GM12878 (cell line): ENCODE data around the gene SYCE3. TPM values are rescaled to one million over a fixed set of nuclear protein-coding genes. Genes with fewer than 3 reads are reported as not detected.

ENCODE experiments used
- CBX3 ChIP-seq: fragments of 200-600 bp; sonication (generic); IDR thresholded peaks from 2 replicates; pipeline ENCODE4 v1.6.1; 2016; ENCODE audit warnings: low read depth, borderline replicate concordance
- E2F8 ChIP-seq: fragments of 450-650 bp; IDR thresholded peaks from 2 replicates; pipeline ENCODE4 v1.6.1; 2018; ENCODE audit warnings: mild to moderate bottlenecking, low read depth, moderate library complexity; ENCODE audit not compliant: partially characterized antibody
- EED ChIP-seq: sonication (generic); IDR thresholded peaks from 2 replicates; pipeline ENCODE4 v1.6.1; 2016; ENCODE audit warnings: antibody characterized with exemption, low read depth
- GATAD2B ChIP-seq: fragments of 450-650 bp; conservative IDR thresholded peaks from 2 replicates; pipeline ENCODE4 v1.6.1; 2017; ENCODE audit warnings: low read depth, mild to moderate bottlenecking, moderate library complexity
- IRF3 ChIP-seq: fragments of 450-650 bp; IDR thresholded peaks from 2 replicates; pipeline ENCODE4 v1.6.1; 2014; ENCODE audit warnings: mild to moderate bottlenecking
- MXI1 ChIP-seq: fragments of 150-350 bp; IDR thresholded peaks from 2 replicates; pipeline ENCODE4 v1.6.1; 2011; ENCODE audit warnings: low read depth, mild to moderate bottlenecking, inconsistent platforms, low read length, improper control_type of control experiment
- PAX8 ChIP-seq: fragments of 450-650 bp; IDR thresholded peaks from 2 replicates; pipeline ENCODE4 v1.6.1; 2017; ENCODE audit warnings: mild to moderate bottlenecking, moderate library complexity
- POU2F2 ChIP-seq: IDR thresholded peaks from 3 replicates; pipeline ENCODE4 v1.6.1; 2011; ENCODE audit warnings: low read depth, mild to moderate bottlenecking, low read length, borderline replicate concordance
- REST ChIP-seq: IDR thresholded peaks from 2 replicates; pipeline ENCODE4 v1.6.1; 2012; ENCODE audit warnings: mild to moderate bottlenecking, low read depth, low read length
- SKIL ChIP-seq: fragments of 450-650 bp; IDR thresholded peaks from 2 replicates; pipeline ENCODE4 v1.6.1; 2017; ENCODE audit warnings: mild to moderate bottlenecking, low read depth, inconsistent platforms; ENCODE audit not compliant: poor library complexity, severe bottlenecking
- SMAD1 ChIP-seq: fragments of 450-650 bp; IDR thresholded peaks from 2 replicates; pipeline ENCODE4 v1.6.1; 2018; ENCODE audit warnings: mild to moderate bottlenecking, low read depth; ENCODE audit not compliant: partially characterized antibody
- SRF ChIP-seq, 2 experiments: IDR thresholded peaks; 2 replicates each; pipeline ENCODE4 v1.6.1; 2011; ENCODE audit warnings: low read depth in 2 of 2, low read length in 2 of 2, mild to moderate bottlenecking in 1 of 2, moderate library complexity in 1 of 2
- ZBTB4 ChIP-seq: fragments of 450-650 bp; formaldehyde crosslinking; IDR thresholded peaks from 2 replicates; pipeline ENCODE4 v1.4.0; 2022; ENCODE audit warnings: mild to moderate bottlenecking, moderate library complexity
- ZNF217 ChIP-seq: fragments of 450-650 bp; IDR thresholded peaks from 2 replicates; pipeline ENCODE4 v1.6.1; 2017; ENCODE audit warnings: antibody characterized with exemption, mild to moderate bottlenecking
- polyA plus RNA-seq, 11 experiments: library from polyadenylated mRNA; depleted of rRNA in 4 of 11; unstranded in 6 of 11; stranded (reverse) in 5 of 11; fragments of >200 nt; fragmentation: Nextera tagmentation in 4 of 11; fragmentation: Illumina TruSeq in 1 of 11; extraction: Ambion mirVana in 4 of 11; extraction: Trizol in 1 of 11; gene quantifications; 1 replicate in 1 of 11; 2 replicates in 10 of 11; pipeline versions ENCODE4 v1.2.1 to v1.2.3, GENCODE V29; 2011 to 2016; ENCODE audit warnings: inconsistent platforms in 2 of 11, missing spikeins in 2 of 11, low read depth in 1 of 11
- total RNA-seq, 4 experiments: library from RNA; depleted of rRNA in 3 of 4; stranded (reverse); fragments of >200 nt in 3 of 4; fragmentation: Illumina TruSeq in 1 of 4; extraction: Trizol in 1 of 4; gene quantifications; 2 replicates each; pipeline versions ENCODE4 v1.2.1 to v1.2.3, GENCODE V29; 2013 to 2021
- TF ChIP-seq, protein P1 (sequence below): fragments of 450-650 bp; IDR thresholded peaks from 2 replicates; pipeline ENCODE4 v1.6.1; 2017; ENCODE audit warnings: low read depth, mild to moderate bottlenecking, moderate library complexity

Gene SYCE3
- total and polyA plus RNA-seq, 10 of the 15 experiments (the other 5 are each of a cell fraction or from before 2014, with no cell fraction given) = 0.38 to 0.91 (median 0.76) TPM; not detected in 4

GRCh38 chr22:50529416-50529896 lies 33.3 kb downstream of the SYCE3 start (continued):
- TF ChIP-seq REST (no peak), ZBTB4 (CRISPR knock-in tag) (no peak), MXI1 (no peak), SRF (IDR thresholded peaks at IDR 0.05; ENCODE audit: low read depth in 2 of 2, low read length in 2 of 2) (no peak), IRF3 (no peak), ZNF217 (no peak), POU2F2 (0 out of 3 replicates have a peak, but pooled peaks have one; percentile 5), SKIL (no peak), SMAD1 (no peak), PAX8 (no peak), CBX3 (no peak), E2F8 (no peak), GATAD2B (no peak), EED (no peak)
- TF ChIP-seq, protein P1, sequence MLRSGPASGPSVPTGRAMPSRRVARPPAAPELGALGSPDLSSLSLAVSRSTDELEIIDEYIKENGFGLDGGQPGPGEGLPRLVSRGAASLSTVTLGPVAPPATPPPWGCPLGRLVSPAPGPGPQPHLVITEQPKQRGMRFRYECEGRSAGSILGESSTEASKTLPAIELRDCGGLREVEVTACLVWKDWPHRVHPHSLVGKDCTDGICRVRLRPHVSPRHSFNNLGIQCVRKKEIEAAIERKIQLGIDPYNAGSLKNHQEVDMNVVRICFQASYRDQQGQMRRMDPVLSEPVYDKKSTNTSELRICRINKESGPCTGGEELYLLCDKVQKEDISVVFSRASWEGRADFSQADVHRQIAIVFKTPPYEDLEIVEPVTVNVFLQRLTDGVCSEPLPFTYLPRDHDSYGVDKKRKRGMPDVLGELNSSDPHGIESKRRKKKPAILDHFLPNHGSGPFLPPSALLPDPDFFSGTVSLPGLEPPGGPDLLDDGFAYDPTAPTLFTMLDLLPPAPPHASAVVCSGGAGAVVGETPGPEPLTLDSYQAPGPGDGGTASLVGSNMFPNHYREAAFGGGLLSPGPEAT = no peak
